Subcutaneous adipose tissue (tissue), 4 donors: ENCODE data around the gene EGF. TPM values are rescaled to one million over a fixed set of nuclear protein-coding genes. Genes with fewer than 3 reads are reported as not detected.

Experiments used
- total RNA-seq, 4 donors: library from RNA; depleted of rRNA; stranded (reverse); fragments of >200 nt; gene quantifications; one replicate each; pipeline ENCODE4 v1.1.0, GENCODE V29; 2016
- TF ChIP-seq, protein P1 (sequence below): fragments of 450-650 bp; IDR thresholded peaks from one replicate; pipeline ENCODE4 v1.5.1; 2016; ENCODE audit warnings: low read depth, mild to moderate bottlenecking, control low read depth, antibody characterized with exemption, moderate library complexity

The EGF gene
- total RNA-seq, 4 donors from 2014 or later = not detected

GRCh38 chr4:109916027-109916409 lies 3.3 kb downstream of the EGF start:
- TF ChIP-seq, protein P1, sequence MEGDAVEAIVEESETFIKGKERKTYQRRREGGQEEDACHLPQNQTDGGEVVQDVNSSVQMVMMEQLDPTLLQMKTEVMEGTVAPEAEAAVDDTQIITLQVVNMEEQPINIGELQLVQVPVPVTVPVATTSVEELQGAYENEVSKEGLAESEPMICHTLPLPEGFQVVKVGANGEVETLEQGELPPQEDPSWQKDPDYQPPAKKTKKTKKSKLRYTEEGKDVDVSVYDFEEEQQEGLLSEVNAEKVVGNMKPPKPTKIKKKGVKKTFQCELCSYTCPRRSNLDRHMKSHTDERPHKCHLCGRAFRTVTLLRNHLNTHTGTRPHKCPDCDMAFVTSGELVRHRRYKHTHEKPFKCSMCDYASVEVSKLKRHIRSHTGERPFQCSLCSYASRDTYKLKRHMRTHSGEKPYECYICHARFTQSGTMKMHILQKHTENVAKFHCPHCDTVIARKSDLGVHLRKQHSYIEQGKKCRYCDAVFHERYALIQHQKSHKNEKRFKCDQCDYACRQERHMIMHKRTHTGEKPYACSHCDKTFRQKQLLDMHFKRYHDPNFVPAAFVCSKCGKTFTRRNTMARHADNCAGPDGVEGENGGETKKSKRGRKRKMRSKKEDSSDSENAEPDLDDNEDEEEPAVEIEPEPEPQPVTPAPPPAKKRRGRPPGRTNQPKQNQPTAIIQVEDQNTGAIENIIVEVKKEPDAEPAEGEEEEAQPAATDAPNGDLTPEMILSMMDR = no peak

- TF ChIP-seq, protein P1 = no peak
These were observed 8.7 kb downstream of the EGF start for GRCh38 chr4:109921384-109921808.

- TF ChIP-seq, protein P1 = no peak
These were observed 12.7 kb downstream of the EGF start for GRCh38 chr4:109925396-109925795.

DNA sequence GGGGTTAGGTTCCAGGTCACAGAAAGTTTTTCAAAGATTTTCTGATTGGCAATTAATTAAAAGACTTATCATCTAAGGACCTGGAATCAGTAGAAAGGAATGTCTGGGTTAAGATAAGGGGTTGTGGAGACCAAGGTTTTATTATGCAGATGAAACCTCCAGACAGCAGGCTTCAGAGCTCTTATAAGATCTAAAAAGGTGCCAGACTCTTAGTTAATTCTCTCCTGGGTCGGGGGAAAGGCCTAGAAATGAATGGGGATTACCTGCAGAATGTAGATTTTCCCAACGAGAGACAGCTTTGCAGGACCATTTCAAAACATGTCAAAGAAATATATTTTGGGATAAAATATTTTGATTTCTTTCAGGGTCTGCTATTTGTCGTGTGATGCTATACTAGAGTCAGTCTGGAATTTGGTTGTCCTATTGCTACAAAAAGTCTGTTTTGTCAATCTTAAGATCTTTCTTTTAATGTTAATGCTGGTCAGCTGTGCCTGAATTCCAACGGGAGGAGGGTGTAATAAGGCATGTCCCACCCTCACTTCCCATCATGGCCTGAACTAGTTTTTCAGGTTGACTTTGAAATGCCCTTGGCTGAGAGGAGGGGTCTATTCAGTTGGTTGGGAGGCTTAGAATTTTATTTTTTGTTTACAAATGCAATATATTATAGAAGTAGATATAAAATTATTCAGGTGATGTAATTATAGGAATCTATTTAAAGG lies 15.8 kb downstream of the EGF start:
- TF ChIP-seq, protein P1 = no peak

DNA sequence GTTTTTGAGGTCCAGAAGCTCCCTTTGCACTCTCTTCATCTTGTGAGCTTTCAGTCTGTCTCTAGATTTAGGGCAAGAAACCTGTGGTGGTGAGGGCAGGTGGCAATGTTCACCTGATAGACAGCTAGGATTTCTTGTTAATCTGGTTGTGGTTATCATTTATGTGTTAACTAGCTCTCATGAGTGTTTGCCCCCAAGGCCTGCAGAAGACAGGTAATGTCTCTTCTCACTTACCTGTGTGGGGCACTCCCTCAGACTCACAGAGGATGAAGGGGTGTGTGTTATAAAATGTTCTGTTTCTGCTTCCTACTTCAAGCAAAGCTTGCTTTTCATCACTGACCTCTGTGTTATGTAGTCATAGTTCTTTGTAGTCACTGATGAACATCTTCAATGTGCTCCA lies 17.8 kb downstream of the EGF start:
- TF ChIP-seq, protein P1 = no peak

DNA sequence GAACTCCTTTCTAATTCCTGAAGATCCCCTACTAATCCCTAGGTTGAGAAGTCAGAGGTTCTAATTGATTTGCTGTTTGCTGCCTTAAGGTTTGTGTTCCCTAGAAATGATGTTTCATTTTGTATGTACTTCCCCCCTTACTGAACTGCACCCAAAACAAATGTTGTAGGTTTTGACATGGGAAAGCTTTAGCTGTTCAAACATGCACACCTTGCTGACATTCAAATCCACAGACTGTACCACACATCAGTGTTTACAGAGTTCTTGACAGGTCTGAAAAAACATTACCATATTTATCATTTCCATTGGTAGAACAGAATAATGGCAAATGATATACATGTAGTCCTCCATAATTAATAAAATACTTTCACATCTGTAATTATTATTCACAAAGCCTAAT lies 18.2 kb downstream of the EGF start:
- TF ChIP-seq, protein P1 = no peak

GRCh38 chr4:109931318-109931717 lies 18.6 kb downstream of the EGF start:
- TF ChIP-seq, protein P1 = no peak
